ENCODE measurements around the gene EFL1.

DNA sequence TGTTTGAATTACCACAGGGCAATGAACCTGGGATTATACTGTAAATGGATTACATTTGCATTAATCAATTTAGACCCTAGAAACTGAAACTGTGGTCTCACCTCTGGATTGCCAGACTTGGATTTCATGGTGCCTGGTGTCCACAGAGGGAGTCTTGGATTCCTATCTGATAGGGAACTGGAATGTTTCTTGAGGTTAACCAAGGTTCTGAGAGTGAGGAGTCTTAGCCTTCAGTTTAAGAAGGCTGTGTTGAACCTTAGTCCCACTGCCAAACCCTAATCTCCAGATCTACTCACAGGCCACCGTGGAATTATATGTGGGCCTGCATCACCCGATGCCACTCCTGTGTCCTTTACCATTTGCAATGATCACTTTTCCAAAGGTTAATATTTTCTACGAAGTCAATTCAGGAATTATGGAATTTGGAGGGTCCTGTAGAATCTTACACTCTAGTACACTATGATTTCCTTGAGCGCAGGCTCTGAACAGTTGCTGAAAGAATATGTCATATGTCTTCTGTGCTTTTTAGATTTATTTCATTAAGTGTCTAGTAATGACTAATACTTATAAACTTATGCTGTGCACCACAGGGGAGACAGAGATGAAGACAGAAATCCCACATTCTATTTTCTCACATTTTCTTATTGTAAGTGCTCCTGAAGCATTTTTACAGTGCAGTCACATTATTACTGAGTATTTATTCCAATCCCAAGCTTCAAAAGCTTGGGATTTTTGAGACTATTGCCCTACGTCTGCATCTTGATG, 87.9 kb downstream of the EFL1 start:
- TF ChIP-seq, protein P1, sequence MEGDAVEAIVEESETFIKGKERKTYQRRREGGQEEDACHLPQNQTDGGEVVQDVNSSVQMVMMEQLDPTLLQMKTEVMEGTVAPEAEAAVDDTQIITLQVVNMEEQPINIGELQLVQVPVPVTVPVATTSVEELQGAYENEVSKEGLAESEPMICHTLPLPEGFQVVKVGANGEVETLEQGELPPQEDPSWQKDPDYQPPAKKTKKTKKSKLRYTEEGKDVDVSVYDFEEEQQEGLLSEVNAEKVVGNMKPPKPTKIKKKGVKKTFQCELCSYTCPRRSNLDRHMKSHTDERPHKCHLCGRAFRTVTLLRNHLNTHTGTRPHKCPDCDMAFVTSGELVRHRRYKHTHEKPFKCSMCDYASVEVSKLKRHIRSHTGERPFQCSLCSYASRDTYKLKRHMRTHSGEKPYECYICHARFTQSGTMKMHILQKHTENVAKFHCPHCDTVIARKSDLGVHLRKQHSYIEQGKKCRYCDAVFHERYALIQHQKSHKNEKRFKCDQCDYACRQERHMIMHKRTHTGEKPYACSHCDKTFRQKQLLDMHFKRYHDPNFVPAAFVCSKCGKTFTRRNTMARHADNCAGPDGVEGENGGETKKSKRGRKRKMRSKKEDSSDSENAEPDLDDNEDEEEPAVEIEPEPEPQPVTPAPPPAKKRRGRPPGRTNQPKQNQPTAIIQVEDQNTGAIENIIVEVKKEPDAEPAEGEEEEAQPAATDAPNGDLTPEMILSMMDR (IDR thresholded peaks at IDR 0.05): no peak
- TF ChIP-seq, protein P2, sequence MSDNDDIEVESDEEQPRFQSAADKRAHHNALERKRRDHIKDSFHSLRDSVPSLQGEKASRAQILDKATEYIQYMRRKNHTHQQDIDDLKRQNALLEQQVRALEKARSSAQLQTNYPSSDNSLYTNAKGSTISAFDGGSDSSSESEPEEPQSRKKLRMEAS (IDR thresholded peaks at IDR 0.05): no peak
- no peak for TF ChIP-seq JUN (IDR thresholded peaks at IDR 0.05)
- no peak for TF ChIP-seq NPAS2 (CRISPR knock-in tag; IDR thresholded peaks at IDR 0.05; ENCODE audit: borderline replicate concordance)
- no peak for TF ChIP-seq CHD2 (IDR thresholded peaks at IDR 0.05; ENCODE audit: low read length, partially characterized antibody)
- TF ChIP-seq BHLHE40 (IDR thresholded peaks at IDR 0.05; ENCODE audit: low read depth, low read length): no peak
- TF ChIP-seq SMC3 (IDR thresholded peaks at IDR 0.05): no peak
- no peak for TF ChIP-seq MAZ (IDR thresholded peaks at IDR 0.05; ENCODE audit: borderline replicate concordance, low read depth, low read length)
- TF ChIP-seq HDAC2 (IDR thresholded peaks at IDR 0.05): no peak
- TF ChIP-seq HOXB13 (CRISPR knock-in tag; IDR thresholded peaks at IDR 0.05; ENCODE audit: low read depth): no peak
- no peak for TF ChIP-seq FOSL2 (IDR thresholded peaks at IDR 0.05)
- no peak for TF ChIP-seq FOSL2 (CRISPR knock-in tag; IDR thresholded peaks at IDR 0.05)
- TF ChIP-seq ZC3H11A (IDR thresholded peaks at IDR 0.05): no peak
